A549 (cell line): ENCODE data around the gene DDAH2.
A peak's percentile ranks its signal among the peaks of the same experiment; 100 is the strongest.

Experiments used
- CEBPB ChIP-seq, 2 experiments: fragments of >200 bp in 1 of 2; sonication (Bioruptor Twin) in 1 of 2; formaldehyde crosslinking in 1 of 2; IDR thresholded peaks; 2 replicates each; pipeline ENCODE4 v1.6.1; 2012 to 2016
- CTCF ChIP-seq: fragments of >200 bp; sonication (Bioruptor Twin); formaldehyde crosslinking; IDR thresholded peaks from 3 replicates; pipeline ENCODE4 v1.5.1; 2016
- FOSL2 ChIP-seq, 2 experiments: fragments of 450-650 bp in 1 of 2; fragments of >200 bp in 1 of 2; sonication (Bioruptor Twin) in 1 of 2; formaldehyde crosslinking; IDR thresholded peaks; 2 replicates each; pipeline versions ENCODE4 v1.5.0 to v1.6.1; 2016 to 2020; ENCODE audit warnings: mild to moderate bottlenecking in 1 of 2, moderate library complexity in 1 of 2
- HOXB5 ChIP-seq: fragments of 250-450 bp; sonication (Bioruptor Pico); IDR thresholded peaks from 2 replicates; pipeline ENCODE4 v1.5.0; 2020; ENCODE audit warnings: mild to moderate bottlenecking, moderate library complexity
- JUN ChIP-seq, 2 experiments: fragments of >200 bp; sonication (Bioruptor Twin); formaldehyde crosslinking; IDR thresholded peaks; 2 replicates in 1 of 2; 3 replicates in 1 of 2; pipeline ENCODE4 v1.6.1; 2016 to 2017
- MAX ChIP-seq: IDR thresholded peaks from 2 replicates; pipeline ENCODE4 v1.6.1; 2012
- MYC ChIP-seq: IDR thresholded peaks from 2 replicates; pipeline ENCODE4 v1.6.1; 2012; ENCODE audit warnings: mild to moderate bottlenecking, inconsistent platforms, low read length, improper control_type of control experiment, borderline replicate concordance
- PBX3 ChIP-seq: IDR thresholded peaks from 2 replicates; pipeline ENCODE4 v1.6.1; 2012
- POLR2A ChIP-seq: IDR thresholded peaks from 2 replicates; pipeline ENCODE4 v1.6.1; 2012; ENCODE audit warnings: mild to moderate bottlenecking, low read length
- RAD21 ChIP-seq, 2 experiments: fragments of >200 bp in 1 of 2; sonication (Bioruptor Twin) in 1 of 2; formaldehyde crosslinking in 1 of 2; IDR thresholded peaks in 1 of 2; conservative IDR thresholded peaks in 1 of 2; 2 replicates in 1 of 2; 3 replicates in 1 of 2; pipeline ENCODE4 v1.6.1; 2012 to 2018; ENCODE audit warnings: inconsistent platforms in 1 of 2
- RFX5 ChIP-seq: fragments of 450-650 bp; IDR thresholded peaks from 2 replicates; pipeline ENCODE4 v1.7.1; 2014; ENCODE audit warnings: antibody characterized with exemption, mild to moderate bottlenecking, moderate library complexity
- ZC3H11A ChIP-seq: fragments of 450-650 bp; IDR thresholded peaks from 2 replicates; pipeline ENCODE4 v1.6.1; 2014; ENCODE audit warnings: antibody characterized with exemption, mild to moderate bottlenecking
- TF ChIP-seq, protein P1 (sequence below): fragments of 250-450 bp; sonication (Bioruptor Pico); IDR thresholded peaks from 2 replicates; pipeline ENCODE4 v1.5.0; 2021; ENCODE audit warnings: mild to moderate bottlenecking, moderate library complexity, borderline replicate concordance

DNA sequence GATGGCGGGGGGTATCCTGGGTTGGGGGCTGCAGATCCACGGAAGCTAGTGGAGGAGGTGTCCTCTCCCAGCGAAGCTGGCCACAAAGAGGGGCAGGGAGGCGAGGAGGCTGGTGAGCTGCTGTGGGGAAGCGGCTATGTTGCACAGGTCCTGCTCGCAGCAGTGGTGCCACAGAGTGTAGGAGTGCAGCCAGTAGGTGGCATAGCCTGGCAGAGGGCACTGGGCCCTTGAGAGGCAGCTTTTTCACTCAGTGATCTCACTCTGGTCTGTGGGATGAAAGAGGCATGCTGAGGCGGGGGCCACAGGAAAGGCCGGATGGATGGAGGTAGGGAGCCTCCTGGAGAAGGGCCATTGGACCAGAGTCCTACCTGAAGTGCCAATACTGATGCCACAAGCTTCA lies 16.8 kb downstream of the DDAH2 start:
- TF ChIP-seq CTCF (peak; percentile 21; the same call in 2 of the 3 replicates), POLR2A (no peak), HOXB5 (CRISPR knock-in tag) (no peak), FOSL2 (IDR thresholded peaks at IDR 0.05) (no peak), FOSL2 (CRISPR knock-in tag; IDR thresholded peaks at IDR 0.05) (no peak), RFX5 (no peak), PBX3 (no peak), MAX (no peak), MYC (no peak), JUN (IDR thresholded peaks at IDR 0.05) (no peak), ZC3H11A (no peak), CEBPB (IDR thresholded peaks at IDR 0.05) (no peak), RAD21 (conservative IDR thresholded peaks at IDR 0.05 in 1 of 2, IDR thresholded peaks at IDR 0.05 in 1 of 2) (peak; percentile 16 to 41; a peak in 2 of 5 replicates)
- TF ChIP-seq, protein P1, sequence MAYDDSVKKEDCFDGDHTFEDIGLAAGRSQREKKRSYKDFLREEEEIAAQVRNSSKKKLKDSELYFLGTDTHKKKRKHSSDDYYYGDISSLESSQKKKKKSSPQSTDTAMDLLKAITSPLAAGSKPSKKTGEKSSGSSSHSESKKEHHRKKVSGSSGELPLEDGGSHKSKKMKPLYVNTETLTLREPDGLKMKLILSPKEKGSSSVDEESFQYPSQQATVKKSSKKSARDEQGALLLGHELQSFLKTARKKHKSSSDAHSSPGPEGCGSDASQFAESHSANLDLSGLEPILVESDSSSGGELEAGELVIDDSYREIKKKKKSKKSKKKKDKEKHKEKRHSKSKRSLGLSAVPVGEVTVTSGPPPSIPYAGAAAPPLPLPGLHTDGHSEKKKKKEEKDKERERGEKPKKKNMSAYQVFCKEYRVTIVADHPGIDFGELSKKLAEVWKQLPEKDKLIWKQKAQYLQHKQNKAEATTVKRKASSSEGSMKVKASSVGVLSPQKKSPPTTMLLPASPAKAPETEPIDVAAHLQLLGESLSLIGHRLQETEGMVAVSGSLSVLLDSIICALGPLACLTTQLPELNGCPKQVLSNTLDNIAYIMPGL = no peak
